Urothelium cell line (cell line): ENCODE data around the gene PLPP7.
"Not testable (repeated sequence)": the region's sequence is repeated elsewhere in the genome, so short reads cannot be mapped to it uniquely, and the experiment has no call there.

ENCODE experiments used
- DNase-seq: peaks from one replicate; pipeline ENCODE4 v3.0.0; 2011; ENCODE audit warnings: low spot score, mixed read lengths
- FAIRE-seq: peaks from 2 replicates; lab custom pipeline; 2011; peaks lifted over from hg19 to GRCh38; lab: Jason Lieb, UNC

The PLPP7 gene

DNA sequence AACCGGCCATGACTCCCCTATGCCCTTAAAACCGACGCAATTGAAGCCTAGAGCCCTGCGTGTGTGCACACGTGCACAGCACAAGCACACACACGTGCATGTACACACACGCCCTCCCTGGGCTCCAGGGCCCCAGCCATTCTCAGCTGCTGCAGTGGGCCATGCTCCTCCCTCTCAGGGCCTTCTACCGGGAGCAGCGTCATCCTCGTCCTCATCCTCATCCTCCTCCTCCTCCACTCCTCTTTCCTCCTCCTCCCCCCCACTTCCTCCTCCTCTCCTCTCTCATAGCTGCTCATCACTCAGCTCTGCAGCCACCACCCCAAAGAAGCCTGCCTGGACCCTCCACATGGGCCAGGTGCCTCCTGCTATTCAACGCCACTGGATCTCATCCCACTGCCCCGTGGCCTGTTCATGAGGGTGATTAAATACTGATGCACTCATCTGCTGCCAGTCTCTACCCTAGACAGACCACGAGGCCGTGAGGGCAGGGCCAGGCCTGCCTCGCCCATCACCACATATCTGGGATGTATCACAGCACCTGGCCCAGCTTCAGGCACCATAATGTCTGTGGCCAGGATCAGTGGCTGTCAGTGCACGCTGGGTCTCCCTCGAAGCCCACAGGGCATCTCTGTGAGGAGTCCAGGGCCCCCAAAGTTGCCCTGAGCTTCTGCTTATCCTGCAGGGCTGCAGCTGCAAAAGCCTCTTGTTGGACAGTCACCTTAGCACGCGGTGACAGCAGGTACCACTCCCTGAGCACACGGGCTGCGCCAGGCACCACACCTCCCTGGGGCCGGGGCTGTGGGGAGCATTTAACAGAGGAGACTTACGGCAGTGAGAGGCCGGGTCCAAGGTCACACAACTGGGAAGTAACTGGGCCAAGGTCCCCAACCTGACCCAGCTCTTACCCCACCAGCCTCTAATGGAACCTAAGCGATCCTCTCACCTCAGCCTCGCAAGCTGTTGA, 23.0 kb upstream of the PLPP7 start:
- DNase-seq: no peak
- no peak for FAIRE-seq

GRCh38 chr9:131270171-131271015, 19.1 kb upstream of the PLPP7 start:
- FAIRE-seq (no peak), DNase-seq (no peak)

DNA sequence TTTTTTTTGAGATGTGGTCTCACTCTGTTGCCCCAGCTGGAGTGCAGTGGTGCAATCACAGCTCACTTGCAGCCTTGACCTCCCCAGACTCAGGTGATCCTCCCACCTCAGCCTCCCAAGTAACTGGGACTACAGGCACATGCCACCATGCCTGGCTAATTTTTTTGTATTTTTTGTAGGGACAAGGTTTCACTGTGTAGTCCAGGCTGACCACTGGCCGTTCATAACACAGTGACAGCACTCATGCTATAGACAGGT, 18.6 kb upstream of the PLPP7 start:
- not testable (repeated sequence) for FAIRE-seq

DNA sequence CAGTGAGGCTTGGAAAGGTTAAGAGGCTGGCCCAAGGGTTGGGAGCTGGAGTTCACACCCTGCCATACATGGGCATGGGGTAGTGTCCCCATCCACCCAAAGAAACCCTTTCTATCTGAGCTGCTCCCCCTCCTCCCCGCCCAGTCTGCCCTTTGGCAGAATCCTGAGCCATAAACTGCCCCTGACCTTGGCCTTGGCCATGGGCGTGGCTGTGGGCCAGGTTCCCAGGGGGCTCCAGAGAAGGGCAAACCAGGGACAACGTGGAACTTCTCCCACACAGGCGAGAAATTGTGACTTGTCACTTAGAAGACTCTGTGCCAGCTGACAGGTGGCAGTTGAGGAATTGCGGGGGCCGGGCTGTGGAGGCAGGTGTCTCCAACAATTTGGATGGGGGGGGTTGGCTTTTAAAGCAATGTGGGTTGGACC, 18.0 kb upstream of the PLPP7 start:
- DNase-seq (no peak), FAIRE-seq (no peak)

More for the DNA sequence above, 18.6 kb upstream of the PLPP7 start:
- DNase-seq: not testable (repeated sequence)

GRCh38 chr9:131272212-131272611, 17.3 kb upstream of the PLPP7 start:
- FAIRE-seq: no peak
- DNase-seq: no peak

DNA sequence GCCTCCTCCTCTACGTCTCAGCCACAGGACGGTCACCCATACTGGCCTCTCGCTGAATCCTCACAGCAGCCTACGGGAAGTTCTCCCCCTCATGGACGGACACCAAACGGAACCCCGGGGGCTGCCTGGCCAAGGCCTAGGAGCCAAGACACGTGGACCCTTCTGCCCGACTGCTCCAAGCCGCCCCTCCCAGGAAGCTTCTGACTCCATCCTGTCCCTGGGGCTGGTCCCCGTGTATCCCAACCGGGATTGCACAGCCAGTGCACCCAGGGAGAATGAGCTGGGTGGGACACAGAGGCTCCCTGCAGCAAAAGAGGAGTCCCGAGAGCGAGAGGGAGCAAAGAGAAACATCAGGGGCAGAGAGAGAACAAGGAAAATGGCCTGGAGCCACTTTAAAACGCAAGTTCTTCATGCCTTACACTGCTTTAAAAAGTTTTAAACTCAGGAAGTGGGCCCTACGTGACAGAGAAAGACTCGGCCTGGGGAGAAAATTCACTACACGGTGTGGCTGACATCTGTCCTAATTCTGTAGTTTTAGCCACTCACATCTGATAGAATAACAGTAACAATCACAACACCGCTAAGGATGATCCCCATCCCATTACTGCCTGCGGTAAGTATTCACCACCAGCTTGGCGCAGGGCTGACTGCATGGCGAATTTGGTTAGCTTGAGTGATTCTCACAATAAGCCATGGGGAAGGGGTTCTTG, 16.2 kb upstream of the PLPP7 start:
- no peak for FAIRE-seq
- no peak for DNase-seq

DNA sequence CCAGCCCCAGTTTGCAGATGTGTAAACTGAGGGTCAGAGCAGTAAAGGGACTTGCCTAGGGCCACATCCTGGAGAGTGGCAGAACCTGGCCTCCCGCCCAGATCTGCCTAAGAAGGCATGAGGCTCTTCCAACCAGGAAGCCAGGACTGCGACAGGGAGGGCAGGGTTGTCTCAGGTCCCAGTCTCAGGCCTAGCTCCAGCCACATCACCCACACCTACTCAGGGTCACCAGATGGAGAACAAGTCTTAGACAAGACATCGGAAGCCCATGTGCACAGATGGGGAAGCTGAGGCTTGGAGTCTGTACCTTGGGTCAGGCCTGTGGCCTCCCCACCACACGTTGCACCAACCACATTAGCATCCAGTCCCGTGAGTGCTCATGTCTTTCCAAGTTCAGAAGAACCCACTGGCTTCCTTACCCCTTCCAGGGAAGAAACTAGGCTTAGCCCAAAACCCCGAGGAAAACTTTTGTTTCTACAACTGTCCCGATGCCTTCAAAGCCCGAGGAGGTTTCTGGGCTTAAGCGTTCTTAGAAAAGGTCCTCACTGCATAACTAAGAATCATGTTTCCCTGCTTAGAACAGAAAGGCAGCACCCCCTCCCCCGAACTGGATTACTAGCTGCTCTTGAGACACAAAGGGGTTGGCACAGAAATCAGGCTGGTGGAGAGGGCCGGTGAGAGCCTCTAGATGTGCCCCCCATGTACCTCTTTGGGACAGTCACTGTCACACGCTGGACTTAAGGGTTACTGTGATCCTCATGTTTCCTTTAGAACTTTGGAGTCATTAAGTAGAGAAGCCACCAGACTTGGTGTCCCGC, 15.5 kb upstream of the PLPP7 start:
- no peak for DNase-seq
- FAIRE-seq: no peak

GRCh38 chr9:131274674-131275331, 14.7 kb upstream of the PLPP7 start:
- no peak for FAIRE-seq
- no peak for DNase-seq

- FAIRE-seq (no peak), DNase-seq (no peak)
Measured at GRCh38 chr9:131275332-131276093, 14.0 kb upstream of the PLPP7 start.

DNA sequence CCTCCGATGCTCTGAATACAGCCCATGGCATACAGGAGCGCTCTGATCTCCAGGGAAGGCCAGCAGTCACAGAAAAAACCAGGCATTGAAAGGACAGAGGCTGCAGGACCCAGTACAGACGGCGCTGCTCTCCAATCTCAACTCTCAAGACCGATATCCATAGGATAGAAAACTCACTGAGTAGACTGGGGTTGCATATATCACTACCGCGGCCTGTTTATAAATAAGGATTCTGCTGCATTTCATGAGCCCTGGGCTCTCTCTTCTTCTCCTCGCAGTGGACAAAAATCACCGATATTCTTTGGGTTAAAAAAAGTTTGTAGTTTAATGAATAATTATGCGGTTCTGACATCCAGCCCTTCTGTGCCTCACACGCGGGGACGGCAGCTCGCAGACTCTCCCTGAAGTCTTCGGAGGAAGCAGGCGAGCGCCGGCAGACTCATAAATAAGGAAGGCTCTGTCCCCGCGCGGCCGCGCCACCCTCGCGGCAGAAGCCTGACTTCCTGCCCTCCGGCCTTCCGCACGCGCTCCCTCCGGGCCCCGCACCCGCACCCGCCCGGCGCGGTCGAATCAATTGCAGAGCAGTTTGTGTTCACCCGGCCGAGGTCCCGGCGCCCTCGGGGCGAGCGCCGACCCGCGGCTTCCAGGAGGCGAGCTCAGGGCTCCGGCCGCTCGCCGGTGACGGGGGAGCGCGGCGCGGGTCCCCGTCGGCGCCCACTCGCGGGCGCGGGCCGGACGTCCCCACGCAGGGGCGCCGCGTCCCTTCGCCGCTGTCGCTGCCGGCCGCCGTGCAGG, 13.2 kb upstream of the PLPP7 start, which contains the start of gene FAM78A:
Gene FAM78A (minus strand): TSS at position 417 of the 795 bp plus-strand sequence. CDS start 331 bp downstream, at position 86.
- no peak for FAIRE-seq
- DNase-seq: no peak

DNA sequence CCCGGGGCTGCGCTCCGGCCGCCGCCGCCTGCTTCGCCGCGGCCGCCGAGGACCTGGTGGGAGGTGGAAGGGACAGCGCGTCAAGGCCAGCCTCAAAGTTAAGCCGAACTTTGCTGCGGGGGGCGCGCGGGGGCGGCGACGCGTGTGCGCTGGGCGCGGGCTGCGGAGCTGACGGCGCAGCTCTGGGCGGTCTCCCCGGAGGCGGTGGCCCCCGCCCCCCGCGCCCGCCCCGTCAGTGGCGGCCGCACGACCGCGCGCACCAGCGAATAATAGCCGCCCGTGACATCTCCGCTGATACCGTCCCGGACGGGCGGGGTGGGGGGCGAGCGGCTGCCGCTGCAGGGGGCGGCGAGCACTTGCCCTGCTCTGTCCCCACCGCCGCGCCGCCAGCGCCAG, 12.6 kb upstream of the PLPP7 start:
- FAIRE-seq: no peak
- DNase-seq: no peak

DNA sequence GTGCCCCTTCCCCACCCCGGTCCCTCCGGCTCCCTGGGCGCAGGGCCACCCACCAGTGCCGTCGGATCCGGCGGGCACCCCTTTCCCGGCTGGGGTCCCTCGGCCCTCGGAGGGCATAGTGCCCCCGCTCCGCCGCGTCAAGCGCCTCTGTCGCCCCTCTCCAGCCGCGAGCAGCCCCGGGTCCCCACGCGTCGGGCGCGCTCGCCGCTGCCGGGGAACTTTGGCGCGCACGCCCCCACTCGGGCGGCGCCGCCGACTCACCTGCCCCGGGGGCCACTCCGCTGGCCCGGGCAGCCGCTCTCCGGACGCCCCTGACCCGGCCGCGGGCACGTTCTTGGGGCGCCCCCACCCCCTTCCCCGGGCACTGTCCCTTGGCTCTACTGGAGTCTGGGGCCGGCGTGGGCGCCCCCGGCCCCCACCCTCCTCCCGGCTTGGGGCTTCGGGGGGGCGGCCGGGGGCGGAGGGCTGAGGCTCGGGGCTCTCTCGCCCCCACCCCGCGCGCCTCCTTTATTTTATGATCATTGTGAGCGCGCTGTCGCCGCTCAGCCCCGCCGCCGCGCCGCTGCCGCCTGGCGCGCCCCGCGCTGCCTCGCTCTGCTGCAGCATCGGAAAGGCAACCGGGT, 12.1 kb upstream of the PLPP7 start:
- FAIRE-seq: no peak
- peak; percentile 37 for DNase-seq

- no peak for FAIRE-seq
- peak; percentile 94 for DNase-seq
Measured at GRCh38 chr9:131277910-131278701, 11.4 kb upstream of the PLPP7 start.

- DNase-seq (no peak), FAIRE-seq (no peak)
Measured at GRCh38 chr9:131278702-131279111, 10.8 kb upstream of the PLPP7 start.

- DNase-seq: no peak
- no peak for FAIRE-seq
Measured at GRCh38 chr9:131279196-131279862, 10.2 kb upstream of the PLPP7 start.

DNA sequence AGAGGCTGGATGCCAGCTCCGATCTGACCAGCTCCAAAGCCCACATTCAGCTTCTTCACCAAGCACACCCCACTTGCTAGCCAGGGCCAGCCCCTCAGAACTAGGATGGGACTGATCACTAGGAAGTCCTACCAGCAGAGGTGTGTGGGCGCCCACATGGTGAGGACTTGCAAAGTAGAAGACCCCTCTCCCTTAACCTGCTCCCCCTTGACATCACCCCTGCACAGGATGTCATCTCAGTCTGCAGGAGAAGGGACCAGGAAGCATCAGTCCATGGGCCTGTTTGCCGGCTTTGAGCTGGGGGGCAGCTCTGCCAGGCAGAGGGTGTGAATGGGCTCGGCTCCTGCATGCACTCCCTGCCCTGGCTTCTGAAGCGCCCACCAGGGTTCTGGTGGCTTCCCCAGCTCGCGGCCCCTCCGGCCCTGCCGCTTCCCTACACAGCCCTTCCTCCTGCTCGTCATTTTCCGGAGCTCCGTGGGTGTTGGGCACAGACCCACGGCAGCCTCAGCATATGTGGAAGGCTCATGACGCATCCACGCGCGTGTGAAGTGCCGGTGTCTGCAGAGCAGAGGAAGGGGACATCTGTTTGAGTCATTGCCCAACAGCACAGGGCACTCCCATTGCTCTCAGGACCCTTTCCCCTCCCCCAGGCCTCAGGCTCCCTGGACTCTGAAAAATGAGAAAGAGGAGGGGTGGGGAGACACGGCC, 9.5 kb upstream of the PLPP7 start:
- DNase-seq: no peak

More for the DNA sequence above, 9.5 kb upstream of the PLPP7 start:
- no peak for FAIRE-seq
